DMS 273 (cell line): ENCODE measurements around the gene CDH8.

ENCODE experiments used
- DNase-seq: peaks from one replicate; lab custom pipeline; 2025; ENCODE audit not compliant: unreplicated experiment; lab: John Stamatoyannopoulos, UW

The CDH8 gene

GRCh38 chr16:61659936-61660335 is 376.3 kb downstream of the CDH8 start:
- DNase-seq, result no peak

GRCh38 chr16:61654962-61655361 is 381.3 kb downstream of the CDH8 start:
- no peak for DNase-seq

GRCh38 chr16:61653544-61653943 is 382.7 kb downstream of the CDH8 start:
- no peak for DNase-seq

GRCh38 chr16:61645561-61645960 is 390.7 kb downstream of the CDH8 start:
- no peak for DNase-seq

DNA sequence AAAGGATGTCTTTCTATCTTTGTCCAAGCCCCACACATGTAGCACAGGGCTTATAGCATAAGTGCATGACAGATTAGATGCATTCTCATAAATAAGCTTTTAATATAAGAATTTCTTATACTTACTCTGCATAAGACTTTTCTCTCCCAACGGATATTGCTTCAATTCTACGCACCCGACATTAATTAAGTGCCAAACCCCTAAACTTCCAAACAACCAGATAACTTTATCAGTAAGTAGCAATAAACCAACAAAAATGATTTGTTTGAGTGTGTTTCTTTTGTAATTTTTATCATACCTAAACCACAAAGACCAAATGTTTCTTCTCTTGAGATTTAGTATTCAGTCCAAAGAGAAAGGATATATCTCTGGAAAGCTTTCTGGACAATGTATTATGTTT is 391.5 kb downstream of the CDH8 start:
- DNase-seq, result no peak

DNA sequence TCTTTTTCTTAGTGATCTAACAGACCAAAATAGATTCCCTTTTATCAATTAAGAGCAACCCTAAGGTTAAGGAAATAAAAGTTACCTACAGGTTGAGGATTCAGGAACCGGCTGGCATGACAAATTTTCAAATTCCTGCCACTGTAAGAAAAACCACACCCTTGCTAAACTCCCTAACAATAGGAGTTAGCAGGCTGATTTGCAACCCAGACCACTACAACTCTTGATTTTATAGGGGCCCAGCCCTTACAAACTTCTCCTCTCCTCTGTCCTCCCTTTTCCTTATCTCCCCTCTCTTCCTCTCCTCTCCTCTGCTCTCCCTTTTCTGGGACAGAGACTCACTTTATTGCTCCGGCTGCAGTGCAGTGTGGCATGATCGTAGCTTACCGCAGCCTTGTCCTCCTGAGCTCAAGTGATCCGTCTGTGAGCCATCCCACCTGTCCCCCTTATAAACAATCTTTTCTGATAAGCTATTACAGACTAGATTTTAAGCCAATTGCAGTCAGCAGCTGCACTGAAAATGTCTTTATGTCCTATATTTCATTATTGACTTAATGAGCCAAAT is 418.9 kb downstream of the CDH8 start:
- no peak for DNase-seq

DNA sequence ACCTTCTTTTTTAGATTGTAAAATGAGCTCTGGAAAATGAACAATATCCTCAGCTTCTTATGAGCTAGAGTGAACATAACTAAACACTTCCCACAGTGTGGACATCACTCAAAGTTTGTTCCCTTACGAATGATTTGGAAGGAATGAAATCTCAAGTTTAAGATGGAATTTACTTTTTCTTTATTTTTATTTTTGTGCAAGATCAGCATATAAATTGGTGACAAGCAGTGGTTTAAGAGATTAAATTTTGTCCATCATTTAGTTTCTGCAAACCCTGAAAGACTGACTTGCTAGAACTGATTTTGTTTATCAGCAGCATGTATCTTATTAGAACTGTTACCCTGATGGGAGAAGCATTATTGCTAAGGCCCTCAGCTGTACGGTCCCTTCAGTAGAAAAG is 420.1 kb downstream of the CDH8 start:
- no peak for DNase-seq

GRCh38 chr16:61611847-61612491 is 424.3 kb downstream of the CDH8 start:
- no peak for DNase-seq

- DNase-seq, result no peak
These were observed 429.7 kb downstream of the CDH8 start for GRCh38 chr16:61606581-61606980.
